ENCODE data around the gene PTPRK. TPM values are rescaled to one million over a fixed set of nuclear protein-coding genes. Genes with fewer than 3 reads are reported as not detected.

The PTPRK gene
- total and polyA plus RNA-seq, 10 of the 15 experiments (the other 5 are each of a cell fraction or from before 2014, with no cell fraction given) = 0.23 to 1.9 (median 0.55) TPM

GRCh38 chr6:128117916-128118315 lies 402.5 kb downstream of the PTPRK start:
- Histone ChIP-seq H4K20me1 (ENCODE audit: control insufficient read depth, insufficient read depth) (no peaks in the 10 kb centered on the region), H3K4me3 (no peak overlapping the region), H3K27ac (ENCODE audit: control insufficient read depth, insufficient read depth) (no peak overlapping the region), H3K79me2 (ENCODE audit: control insufficient read depth, insufficient read depth, low read length) (no peaks in the 10 kb centered on the region), H2AFZ (ENCODE audit: control insufficient read depth, low read depth, low read length) (no peak overlapping the region), H3K4me2 (ENCODE audit: control insufficient read depth, insufficient read depth) (no peak overlapping the region), H3K4me1 (ENCODE audit: control insufficient read depth, insufficient read depth, low read length) (no peaks in the 10 kb centered on the region), H3K27me3 (replicated peaks in 1 of 2; ENCODE audit: control insufficient read depth in 2 of 2, insufficient read depth in 2 of 2, low read length in 1 of 2) (no peaks in the 10 kb centered on the region), H3K9ac (ENCODE audit: control insufficient read depth, insufficient read depth, low read length) (no peak overlapping the region), H3K9me3 (replicated peaks; ENCODE audit: control insufficient read depth, insufficient read depth, low read length) (no peaks in the 10 kb centered on the region), H3K36me3 (ENCODE audit: control insufficient read depth in 2 of 2, insufficient read depth in 2 of 2, low read length in 1 of 2) (no peaks in the 10 kb centered on the region)
- in situ Hi-C loops (cut with MboI) (no loop called here), intact Hi-C loops (cut with micrococcal nuclease; ENCODE audit: unreplicated experiment) (no loop called here)
- RAD21 ChIA-PET (ENCODE audit: unreplicated experiment) = no interaction called here
- no TSS peak for BruUV-seq (replicated peaks)
- CTCF ChIA-PET = no interaction called here
- ATAC-seq = no peak
- DNase-seq (ENCODE audit: low read depth, low spot score) = no peak
- TF ChIP-seq, protein P1, sequence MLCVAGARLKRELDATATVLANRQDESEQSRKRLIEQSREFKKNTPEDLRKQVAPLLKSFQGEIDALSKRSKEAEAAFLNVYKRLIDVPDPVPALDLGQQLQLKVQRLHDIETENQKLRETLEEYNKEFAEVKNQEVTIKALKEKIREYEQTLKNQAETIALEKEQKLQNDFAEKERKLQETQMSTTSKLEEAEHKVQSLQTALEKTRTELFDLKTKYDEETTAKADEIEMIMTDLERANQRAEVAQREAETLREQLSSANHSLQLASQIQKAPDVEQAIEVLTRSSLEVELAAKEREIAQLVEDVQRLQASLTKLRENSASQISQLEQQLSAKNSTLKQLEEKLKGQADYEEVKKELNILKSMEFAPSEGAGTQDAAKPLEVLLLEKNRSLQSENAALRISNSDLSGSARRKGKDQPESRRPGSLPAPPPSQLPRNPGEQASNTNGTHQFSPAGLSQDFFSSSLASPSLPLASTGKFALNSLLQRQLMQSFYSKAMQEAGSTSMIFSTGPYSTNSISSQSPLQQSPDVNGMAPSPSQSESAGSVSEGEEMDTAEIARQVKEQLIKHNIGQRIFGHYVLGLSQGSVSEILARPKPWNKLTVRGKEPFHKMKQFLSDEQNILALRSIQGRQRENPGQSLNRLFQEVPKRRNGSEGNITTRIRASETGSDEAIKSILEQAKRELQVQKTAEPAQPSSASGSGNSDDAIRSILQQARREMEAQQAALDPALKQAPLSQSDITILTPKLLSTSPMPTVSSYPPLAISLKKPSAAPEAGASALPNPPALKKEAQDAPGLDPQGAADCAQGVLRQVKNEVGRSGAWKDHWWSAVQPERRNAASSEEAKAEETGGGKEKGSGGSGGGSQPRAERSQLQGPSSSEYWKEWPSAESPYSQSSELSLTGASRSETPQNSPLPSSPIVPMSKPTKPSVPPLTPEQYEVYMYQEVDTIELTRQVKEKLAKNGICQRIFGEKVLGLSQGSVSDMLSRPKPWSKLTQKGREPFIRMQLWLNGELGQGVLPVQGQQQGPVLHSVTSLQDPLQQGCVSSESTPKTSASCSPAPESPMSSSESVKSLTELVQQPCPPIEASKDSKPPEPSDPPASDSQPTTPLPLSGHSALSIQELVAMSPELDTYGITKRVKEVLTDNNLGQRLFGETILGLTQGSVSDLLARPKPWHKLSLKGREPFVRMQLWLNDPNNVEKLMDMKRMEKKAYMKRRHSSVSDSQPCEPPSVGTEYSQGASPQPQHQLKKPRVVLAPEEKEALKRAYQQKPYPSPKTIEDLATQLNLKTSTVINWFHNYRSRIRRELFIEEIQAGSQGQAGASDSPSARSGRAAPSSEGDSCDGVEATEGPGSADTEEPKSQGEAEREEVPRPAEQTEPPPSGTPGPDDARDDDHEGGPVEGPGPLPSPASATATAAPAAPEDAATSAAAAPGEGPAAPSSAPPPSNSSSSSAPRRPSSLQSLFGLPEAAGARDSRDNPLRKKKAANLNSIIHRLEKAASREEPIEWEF (IDR thresholded peaks at IDR 0.05; ENCODE audit: insufficient replicate concordance, low read depth, low read length) = no peak
- TF ChIP-seq NFYA (IDR thresholded peaks at IDR 0.05; ENCODE audit: borderline replicate concordance, low read depth, low read length) (no peak), KLF5 (IDR thresholded peaks at IDR 0.05; ENCODE audit: partially characterized antibody) (no peak)
- no peak for FAIRE-seq
- 49% methylated on average over 3 of the region's 3 CpGs for WGBS (ENCODE audit: insufficient coverage, insufficient replicate concordance, low lambda C conversion rate, missing lambda C conversion rate)
- POLR2A ChIA-PET = no interaction called here
- SMC1A ChIA-PET (ENCODE audit: uncharacterized antibody, unreplicated experiment) = no interaction called here

Data from GM12878 (cell line).